IMR-90 (cell line): ENCODE results near the gene CHL1. TPM values are rescaled to one million over a fixed set of nuclear protein-coding genes. Genes with fewer than 3 reads are reported as not detected.

Experiments
- ATAC-seq: fragments of 200-7000 bp; cut with Tn5 transposase; 2 replicates; pipeline ENCODE4 v1.9.1; 2020; ENCODE audit warnings: low read depth, mild to moderate bottlenecking, moderate library complexity
- BruUV-seq: library from RNA; stranded (reverse); fragments of 400-500 nt; replicated peaks from 2 replicates; lab custom pipeline; 2021; lab: Mats Ljungman, UMichigan
- CTCF ChIA-PET: fragments of 300-600 bp; formaldehyde crosslinking; extraction: SDS; loops from one replicate; lab custom pipeline; 2021; ENCODE audit warnings: antibody characterized with exemption; lab: Yijun Ruan, JAX
- POLR2A ChIA-PET: fragments of 300-600 bp; sonication (Branson Sonifier 250); formaldehyde crosslinking; loops from one replicate; lab custom pipeline; 2022; ENCODE audit warnings: antibody characterized with exemption; ENCODE audit not compliant: unreplicated experiment; lab: Charles Lee
- DNase-seq: peaks from one replicate; pipeline ENCODE4 v3.0.0; 2013
- H2AFZ ChIP-seq: replicated peaks from 2 replicates; pipeline ENCODE3; 2013; ENCODE audit warnings: low read length, mild to moderate bottlenecking; ENCODE audit not compliant: poor library complexity
- H2AK5ac ChIP-seq: 2 replicates; pipeline ENCODE4 v1.6.1; 2013; ENCODE audit warnings: low read depth, low read length, inconsistent platforms
- H2AK9ac ChIP-seq: replicated peaks from 2 replicates; pipeline ENCODE3; 2013; ENCODE audit warnings: mild to moderate bottlenecking, low read depth, low read length, moderate library complexity; ENCODE audit not compliant: poor library complexity
- H2BK120ac ChIP-seq: 2 replicates; pipeline ENCODE4 v1.6.1; 2013; ENCODE audit warnings: low read depth, low read length, inconsistent platforms
- H2BK15ac ChIP-seq: 3 replicates; pipeline ENCODE4 v1.6.1; 2013; ENCODE audit warnings: low read depth, low read length, inconsistent platforms
- H2BK20ac ChIP-seq: 2 replicates; pipeline ENCODE4 v1.6.1; 2013; ENCODE audit warnings: low read depth, mild to moderate bottlenecking, inconsistent platforms, low read length, moderate library complexity
- H2BK5ac ChIP-seq: 2 replicates; pipeline ENCODE4 v1.6.1; 2013; ENCODE audit warnings: mild to moderate bottlenecking, low read depth, low read length, inconsistent platforms; ENCODE audit not compliant: poor library complexity, severe bottlenecking
- H3K14ac ChIP-seq: replicated peaks from 2 replicates; pipeline ENCODE4 v1.6.1; 2013; ENCODE audit warnings: low read depth, low read length, inconsistent platforms
- H3K18ac ChIP-seq: 2 replicates; pipeline ENCODE4 v1.6.1; 2013; ENCODE audit warnings: low read depth, low read length, control low read depth
- H3K23ac ChIP-seq: 2 replicates; pipeline ENCODE4 v1.6.1; 2013; ENCODE audit warnings: low read depth, low read length, inconsistent platforms
- H3K27ac ChIP-seq: 2 replicates; pipeline ENCODE4 v1.5.1; 2013; ENCODE audit warnings: mild to moderate bottlenecking, control low read depth, low read length; ENCODE audit not compliant: insufficient read depth
- H3K27me3 ChIP-seq: 2 replicates; pipeline ENCODE4 v1.6.1; 2013; ENCODE audit warnings: low read length; ENCODE audit not compliant: control insufficient read depth, insufficient read depth
- H3K36me3 ChIP-seq: 2 replicates; pipeline ENCODE4 v1.6.1; 2013; ENCODE audit warnings: low read length, mixed read lengths; ENCODE audit not compliant: control insufficient read depth, insufficient read depth
- H3K4ac ChIP-seq: 2 replicates; pipeline ENCODE4 v1.6.1; 2013; ENCODE audit warnings: low read depth, low read length, inconsistent platforms
- H3K4me1 ChIP-seq: 2 replicates; pipeline ENCODE4 v1.6.1; 2013; ENCODE audit warnings: low read length, mixed read lengths; ENCODE audit not compliant: control insufficient read depth, insufficient read depth
- H3K4me2 ChIP-seq: 2 replicates; pipeline ENCODE4 v1.6.1; 2013; ENCODE audit warnings: low read depth, mild to moderate bottlenecking, control low read depth, low read length, moderate library complexity
- H3K4me3 ChIP-seq: 2 replicates; pipeline ENCODE4 v1.5.1; 2013; ENCODE audit warnings: low read depth, mild to moderate bottlenecking, control low read depth, low read length, moderate library complexity; ENCODE audit not compliant: insufficient read depth
- H3K56ac ChIP-seq: 2 replicates; pipeline ENCODE4 v1.6.1; 2013; ENCODE audit warnings: low read length, inconsistent platforms; ENCODE audit not compliant: insufficient read depth; ENCODE audit errors: extremely low read depth
- H3K79me1 ChIP-seq, 2 experiments: 2 replicates each; pipeline ENCODE4 v1.6.1; 2013; ENCODE audit warnings: low read length in 2 of 2, inconsistent platforms in 1 of 2, low read depth in 1 of 2
- H3K9ac ChIP-seq: 2 replicates; pipeline ENCODE4 v1.6.1; 2013; ENCODE audit warnings: low read depth, low read length, control low read depth
- H3K9me1 ChIP-seq: 2 replicates; pipeline ENCODE4 v1.6.1; 2013; ENCODE audit warnings: low read length, inconsistent platforms; ENCODE audit not compliant: insufficient read depth
- H3K9me3 ChIP-seq: 2 replicates; pipeline ENCODE4 v1.6.1; 2013; ENCODE audit warnings: low read length; ENCODE audit not compliant: control insufficient read depth, insufficient read depth
- H4K20me1 ChIP-seq: 2 replicates; pipeline ENCODE4 v1.6.1; 2013; ENCODE audit warnings: low read length, inconsistent platforms; ENCODE audit not compliant: insufficient read depth
- H4K5ac ChIP-seq: 2 replicates; pipeline ENCODE4 v1.6.1; 2013; ENCODE audit warnings: mild to moderate bottlenecking, low read depth, low read length, control low read depth
- H4K8ac ChIP-seq, 2 experiments: 2 replicates each; pipeline ENCODE4 v1.6.1; 2013; ENCODE audit warnings: low read depth in 2 of 2, low read length in 2 of 2, control low read depth in 1 of 2, inconsistent platforms in 1 of 2
- H4K91ac ChIP-seq: 2 replicates; pipeline ENCODE4 v1.6.1; 2013; ENCODE audit warnings: low read depth, low read length, inconsistent platforms; ENCODE audit not compliant: insufficient read depth
- CEBPB ChIP-seq: IDR thresholded peaks from 2 replicates; pipeline ENCODE4 v1.6.1; 2012; ENCODE audit warnings: low read depth, low read length, improper control_type of control experiment
- CHD1 ChIP-seq: IDR thresholded peaks from 2 replicates; pipeline ENCODE4 v1.6.1; 2012; ENCODE audit warnings: low read depth, low read length, improper control_type of control experiment
- ELK1 ChIP-seq: fragments of 150-350 bp; IDR thresholded peaks from 2 replicates; pipeline ENCODE4 v1.6.1; 2016; ENCODE audit warnings: low read depth, mild to moderate bottlenecking, low read length, moderate library complexity, borderline replicate concordance
- FOS ChIP-seq: fragments of 150-350 bp; IDR thresholded peaks from 2 replicates; pipeline ENCODE4 v1.6.1; 2016; ENCODE audit warnings: low read depth, low read length
- MAZ ChIP-seq: IDR thresholded peaks from 2 replicates; pipeline ENCODE4 v1.6.1; 2012; ENCODE audit warnings: low read depth, mild to moderate bottlenecking, low read length, improper control_type of control experiment, moderate library complexity, borderline replicate concordance
- MXI1 ChIP-seq: IDR thresholded peaks from 2 replicates; pipeline ENCODE4 v1.6.1; 2012; ENCODE audit warnings: low read depth, mild to moderate bottlenecking, low read length, moderate library complexity, borderline replicate concordance
- POLR2A ChIP-seq: IDR thresholded peaks from 2 replicates; pipeline ENCODE4 v1.6.1; 2012; ENCODE audit warnings: mild to moderate bottlenecking, low read depth, low read length
- RAD21 ChIP-seq: IDR thresholded peaks from 2 replicates; pipeline ENCODE4 v1.6.1; 2012; ENCODE audit warnings: low read length, improper control_type of control experiment
- RCOR1 ChIP-seq: IDR thresholded peaks from 2 replicates; pipeline ENCODE4 v1.6.1; 2012; ENCODE audit warnings: mild to moderate bottlenecking, low read length, improper control_type of control experiment; ENCODE audit not compliant: insufficient replicate concordance
- RFX5 ChIP-seq: IDR thresholded peaks from 2 replicates; pipeline ENCODE4 v1.8.0; 2012; ENCODE audit warnings: low read depth, mild to moderate bottlenecking, low read length, moderate library complexity
- SMC3 ChIP-seq: fragments of 150-350 bp; IDR thresholded peaks from 2 replicates; pipeline ENCODE4 v1.6.1; 2016; ENCODE audit warnings: low read depth, mild to moderate bottlenecking, antibody characterized with exemption, low read length, moderate library complexity
- WGBS, 2 experiments: methylation state at CpG; one replicate each; pipeline versions ENCODE4 v1.1.5 to v1.1.7; 2013; ENCODE audit warnings: missing lambda C conversion rate in 2 of 2; ENCODE audit not compliant: insufficient read length in 1 of 2; ENCODE audit errors: extremely low coverage in 2 of 2; 5-methylcytosine and 5-hydroxymethylcytosine counted together
- dilution Hi-C: fragments of 300-500 bp; cut with HindIII; formaldehyde crosslinking; loops from one replicate; pipeline ENCODE4 v1.14.3; 2018; ENCODE audit warnings: low sequenced_read_pairs; ENCODE audit not compliant: unreplicated experiment
- in situ Hi-C: fragments of 300-500 bp; cut with MboI; formaldehyde crosslinking; loops from 3 replicates; pipeline ENCODE4 v1.14.3; 2019; ENCODE audit warnings: low sequenced_read_pairs, inconsistent platforms, mixed read lengths
- intact Hi-C: fragments of 100-400 bp; cut with micrococcal nuclease; formaldehyde crosslinking; loops from 2 replicates; pipeline ENCODE4 v1.10.0; 2022
- polyA plus RNA-seq, 3 experiments: library from polyadenylated mRNA; depleted of rRNA; stranded (reverse); fragments of >200 nt; gene quantifications; 2 replicates each; pipeline ENCODE4 v1.2.3, GENCODE V29; 2012; ENCODE audit warnings: low replicate concordance in 1 of 3
- total RNA-seq: library from RNA; depleted of rRNA; stranded (reverse); fragments of >200 nt; gene quantifications from 2 replicates; pipeline ENCODE4 v1.2.3, GENCODE V29; 2012
- TF ChIP-seq, protein P1 (sequence below): fragments of 150-350 bp; IDR thresholded peaks from 2 replicates; pipeline ENCODE4 v1.6.1; 2017; ENCODE audit warnings: mild to moderate bottlenecking, antibody characterized with exemption, low read length, low read depth

CHL1 gene
- total and polyA plus RNA-seq, 2 of the 4 experiments (the other 2 are of a cell fraction): 0.38 to 1.6 TPM

DNA sequence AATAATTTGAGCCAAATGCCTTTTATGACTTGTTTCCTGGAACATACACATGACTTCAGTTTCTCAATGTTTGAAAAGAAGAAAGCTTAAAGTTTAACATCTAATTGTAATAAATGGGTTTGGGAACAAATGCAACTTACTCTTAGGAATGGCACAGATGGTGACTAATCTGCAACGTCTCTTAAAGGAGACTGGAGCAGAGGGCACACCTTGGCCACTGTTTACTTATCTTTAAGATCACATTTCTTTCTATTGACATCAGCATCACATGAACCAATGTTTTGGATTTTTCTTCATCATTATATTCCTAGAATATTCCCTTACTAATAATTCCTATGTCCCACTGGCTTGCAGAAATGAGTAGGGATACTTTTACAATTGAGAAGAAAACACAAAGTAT, 229.5 kb downstream of the CHL1 start:
- ChIA-PET CTCF (no interaction called here), POLR2A (no interaction called here)
- Histone ChIP-seq H2AK5ac (no peak overlapping the region), H3K27me3 (no peaks in the 10 kb centered on the region), H3K36me3 (no peaks in the 10 kb centered on the region), H3K27ac (no peak overlapping the region), H3K4me2 (no peak overlapping the region), H3K4me3 (no peak overlapping the region), H2AFZ (no peak overlapping the region), H3K14ac (no peak overlapping the region), H3K9me3 (0 out of 2 replicates have a peak, but pooled peaks cover 4% of the 10 kb centered on the region), H2BK120ac (no peak overlapping the region), H3K79me1 (no peaks in the 10 kb centered on the region), H3K18ac (no peak overlapping the region), H4K20me1 (no peaks in the 10 kb centered on the region), H2AK9ac (no peak overlapping the region), H3K9ac (no peak overlapping the region), H3K4ac (no peak overlapping the region), H2BK20ac (no peak overlapping the region), H3K4me1 (no peaks in the 10 kb centered on the region), H4K91ac (no peak overlapping the region), H2BK5ac (no peak overlapping the region), H3K23ac (no peak overlapping the region), H2BK15ac (no peak overlapping the region), H4K5ac (no peak overlapping the region), H4K8ac (no peak overlapping the region), H3K9me1 (no peaks in the 10 kb centered on the region), H3K56ac (no peak overlapping the region)
- ATAC-seq: no peak
- no CpG with 5 or more reads among the region's 1 CpG for WGBS, 2 experiments
- TF ChIP-seq SMC3 (no peak), ELK1 (no peak), RAD21 (no peak), POLR2A (no peak), MXI1 (no peak), FOS (no peak), MAZ (no peak), RCOR1 (no peak), CHD1 (no peak), CEBPB (no peak), RFX5 (no peak)
- TF ChIP-seq, protein P1, sequence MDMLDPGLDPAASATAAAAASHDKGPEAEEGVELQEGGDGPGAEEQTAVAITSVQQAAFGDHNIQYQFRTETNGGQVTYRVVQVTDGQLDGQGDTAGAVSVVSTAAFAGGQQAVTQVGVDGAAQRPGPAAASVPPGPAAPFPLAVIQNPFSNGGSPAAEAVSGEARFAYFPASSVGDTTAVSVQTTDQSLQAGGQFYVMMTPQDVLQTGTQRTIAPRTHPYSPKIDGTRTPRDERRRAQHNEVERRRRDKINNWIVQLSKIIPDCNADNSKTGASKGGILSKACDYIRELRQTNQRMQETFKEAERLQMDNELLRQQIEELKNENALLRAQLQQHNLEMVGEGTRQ: no peak
- DNase-seq: no peak
- no TSS peak for BruUV-seq
- dilution Hi-C loops: no loop called here
- in situ Hi-C loops: no loop called here
- intact Hi-C loops: no loop called here
